OCI-LY1 (cell line): ENCODE measurements around the gene SIN3A.

Experiments used
- H2AFZ ChIP-seq: fragments of 200-600 bp; sonication (generic), shearing (Covaris generic); 2 replicates; pipeline ENCODE4 v1.6.0; 2014; ENCODE audit warnings: antibody characterized with exemption, mild to moderate bottlenecking, low read length
- H3F3A ChIP-seq: fragments of 200-600 bp; sonication (generic), shearing (Covaris generic); 2 replicates; pipeline ENCODE4 v1.6.0; 2014; ENCODE audit warnings: mild to moderate bottlenecking, antibody characterized with exemption, low read length, moderate library complexity; ENCODE audit not compliant: insufficient read depth
- H3K27ac ChIP-seq: fragments of 200-600 bp; sonication (generic); 2 replicates; pipeline ENCODE4 v1.5.1; 2014; ENCODE audit warnings: low read length, mixed run types, mild to moderate bottlenecking, low read depth; ENCODE audit not compliant: poor library complexity, severe bottlenecking
- H3K27me3 ChIP-seq: fragments of 200-600 bp; sonication (generic); 2 replicates; pipeline ENCODE4 v1.6.0; 2014; ENCODE audit warnings: antibody characterized with exemption, mild to moderate bottlenecking, low read length, moderate library complexity; ENCODE audit not compliant: insufficient read depth
- H3K36me3 ChIP-seq: fragments of 200-600 bp; sonication (generic); 2 replicates; pipeline ENCODE4 v1.6.1; 2014; ENCODE audit warnings: mild to moderate bottlenecking, antibody characterized with exemption, low read length, moderate library complexity, mixed read lengths; ENCODE audit not compliant: insufficient read depth
- H3K4me1 ChIP-seq: fragments of 200-600 bp; sonication (generic); 2 replicates; pipeline ENCODE4 v1.5.1; 2014; ENCODE audit warnings: mild to moderate bottlenecking, low read length, moderate library complexity; ENCODE audit not compliant: insufficient read depth, severe bottlenecking
- H3K4me2 ChIP-seq: fragments of 200-600 bp; sonication (generic), shearing (Covaris generic); 2 replicates; pipeline ENCODE4 v1.6.1; 2014; ENCODE audit warnings: low read length
- H3K4me3 ChIP-seq: fragments of 200-600 bp; sonication (generic); 2 replicates; pipeline ENCODE4 v1.5.1; 2014; ENCODE audit warnings: low read length, low read depth, mild to moderate bottlenecking, mixed read lengths; ENCODE audit not compliant: poor library complexity, severe bottlenecking
- H3K79me2 ChIP-seq: fragments of 200-600 bp; shearing (Covaris generic); 2 replicates; pipeline ENCODE4 v1.6.1; 2016; ENCODE audit warnings: mixed run types, low read length, mixed read lengths; ENCODE audit not compliant: insufficient read depth
- H3K9ac ChIP-seq: fragments of 200-600 bp; sonication (generic), shearing (Covaris generic); 2 replicates; pipeline ENCODE4 v1.6.1; 2014; ENCODE audit warnings: mild to moderate bottlenecking, low read length, mixed read lengths
- H3K9me2 ChIP-seq: fragments of 200-600 bp; sonication (generic), shearing (Covaris generic); 2 replicates; pipeline ENCODE4 v1.6.1; 2014; ENCODE audit warnings: low read depth, mild to moderate bottlenecking, low read length, mixed read lengths
- H3K9me3 ChIP-seq: fragments of 200-600 bp; shearing (Covaris generic); 2 replicates; pipeline ENCODE4 v1.6.1; 2014; ENCODE audit warnings: low read length, mixed read lengths
- H4K20me1 ChIP-seq: fragments of 200-600 bp; sonication (generic), shearing (Covaris generic); 2 replicates; pipeline ENCODE4 v1.6.0; 2016; ENCODE audit warnings: mild to moderate bottlenecking, low read length; ENCODE audit not compliant: insufficient read depth
- EZH2 ChIP-seq: fragments of 200-600 bp; sonication (generic), shearing (Covaris generic); IDR thresholded peaks from 2 replicates; pipeline ENCODE4 v1.8.0; 2017; ENCODE audit warnings: borderline replicate concordance, mixed run types, mild to moderate bottlenecking, antibody characterized with exemption, low read length, moderate library complexity, mixed read lengths
- TF ChIP-seq, protein P1 (sequence below): fragments of 200-600 bp; sonication (generic), shearing (Covaris generic); IDR thresholded peaks from 2 replicates; pipeline ENCODE4 v1.5.1; 2017; ENCODE audit warnings: mild to moderate bottlenecking, antibody characterized with exemption, low read length, moderate library complexity, mixed read lengths

Gene SIN3A

GRCh38 chr15:75360391-75360790 is 91.1 kb downstream of the SIN3A start:
- no peaks in the 10 kb centered on the region for H3K79me2 ChIP-seq
- peaks cover 8% of the 10 kb centered on the region; the same call in 1 of the 2 replicates for H3K36me3 ChIP-seq

GRCh38 chr15:75359537-75360250 is 91.8 kb downstream of the SIN3A start:
- Histone ChIP-seq H3K4me3 (no peak overlapping the region), H4K20me1 (no peaks in the 10 kb centered on the region), H3K36me3 (peaks cover 12% of the 10 kb centered on the region), H3K4me1 (no peaks in the 10 kb centered on the region), H3F3A (no peaks in the 10 kb centered on the region), H3K27me3 (no peaks in the 10 kb centered on the region), H3K27ac (no peak overlapping the region), H3K79me2 (no peaks in the 10 kb centered on the region), H3K4me2 (no peak overlapping the region), H2AFZ (no peak overlapping the region), H3K9me2 (no peaks in the 10 kb centered on the region), H3K9ac (no peak overlapping the region), H3K9me3 (no peaks in the 10 kb centered on the region)
- TF ChIP-seq, protein P1, sequence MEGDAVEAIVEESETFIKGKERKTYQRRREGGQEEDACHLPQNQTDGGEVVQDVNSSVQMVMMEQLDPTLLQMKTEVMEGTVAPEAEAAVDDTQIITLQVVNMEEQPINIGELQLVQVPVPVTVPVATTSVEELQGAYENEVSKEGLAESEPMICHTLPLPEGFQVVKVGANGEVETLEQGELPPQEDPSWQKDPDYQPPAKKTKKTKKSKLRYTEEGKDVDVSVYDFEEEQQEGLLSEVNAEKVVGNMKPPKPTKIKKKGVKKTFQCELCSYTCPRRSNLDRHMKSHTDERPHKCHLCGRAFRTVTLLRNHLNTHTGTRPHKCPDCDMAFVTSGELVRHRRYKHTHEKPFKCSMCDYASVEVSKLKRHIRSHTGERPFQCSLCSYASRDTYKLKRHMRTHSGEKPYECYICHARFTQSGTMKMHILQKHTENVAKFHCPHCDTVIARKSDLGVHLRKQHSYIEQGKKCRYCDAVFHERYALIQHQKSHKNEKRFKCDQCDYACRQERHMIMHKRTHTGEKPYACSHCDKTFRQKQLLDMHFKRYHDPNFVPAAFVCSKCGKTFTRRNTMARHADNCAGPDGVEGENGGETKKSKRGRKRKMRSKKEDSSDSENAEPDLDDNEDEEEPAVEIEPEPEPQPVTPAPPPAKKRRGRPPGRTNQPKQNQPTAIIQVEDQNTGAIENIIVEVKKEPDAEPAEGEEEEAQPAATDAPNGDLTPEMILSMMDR: no peak
- no peak for TF ChIP-seq EZH2

More at GRCh38 chr15:75360391-75360790, 91.1 kb downstream of the SIN3A start:
- Histone ChIP-seq H3K4me1 (no peaks in the 10 kb centered on the region), H4K20me1 (no peaks in the 10 kb centered on the region), H3K9ac (no peak overlapping the region), H3K9me3 (no peaks in the 10 kb centered on the region), H3F3A (no peaks in the 10 kb centered on the region), H3K9me2 (no peaks in the 10 kb centered on the region), H3K27me3 (no peaks in the 10 kb centered on the region), H3K4me3 (no peak overlapping the region), H2AFZ (no peak overlapping the region), H3K4me2 (no peak overlapping the region), H3K27ac (no peak overlapping the region)
- no peak for TF ChIP-seq EZH2
- TF ChIP-seq, protein P1: no peak

DNA sequence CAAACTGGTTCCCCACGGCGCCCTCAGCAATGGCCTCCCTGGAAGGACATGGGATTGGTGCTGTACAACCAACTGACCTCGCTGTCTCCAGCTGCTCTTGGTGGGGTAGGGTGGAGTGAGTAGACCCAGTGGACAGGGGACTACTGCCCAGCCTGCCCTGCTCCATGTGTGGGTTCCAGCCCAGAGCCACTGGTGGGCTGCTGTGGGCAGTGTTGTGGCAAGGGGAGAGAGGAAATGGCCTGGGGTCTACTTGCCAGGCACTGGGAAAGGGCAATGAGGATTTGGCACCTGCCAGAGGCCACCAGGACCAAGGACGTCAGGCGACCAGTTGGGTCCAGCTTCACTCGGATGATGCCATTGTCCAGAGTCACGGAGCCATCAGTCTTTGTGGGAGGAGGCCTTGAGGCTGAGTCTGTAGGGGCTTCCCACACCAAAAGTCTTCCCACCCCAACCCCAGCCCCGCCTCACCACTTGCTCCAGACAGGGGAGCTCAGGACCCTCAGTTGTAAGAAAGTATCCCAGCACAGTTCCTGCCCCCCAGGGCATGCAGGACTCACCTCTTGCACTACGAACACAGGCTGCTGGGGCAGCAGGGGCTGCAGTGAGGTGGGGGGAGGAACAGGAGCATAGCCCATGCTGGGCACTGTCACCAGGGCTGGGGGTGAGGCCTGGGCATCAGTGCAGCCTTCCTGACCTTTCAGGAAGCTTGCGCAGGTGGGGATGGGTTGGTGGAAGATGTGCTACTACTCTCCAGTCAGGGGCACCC is 92.5 kb downstream of the SIN3A start:
- Histone ChIP-seq H3K79me2 (no peaks in the 10 kb centered on the region), H3K27me3 (no peaks in the 10 kb centered on the region), H3K9me3 (no peaks in the 10 kb centered on the region), H3K27ac (no peak overlapping the region), H3K36me3 (peaks cover 19% of the 10 kb centered on the region), H3K4me1 (no peaks in the 10 kb centered on the region), H3K9me2 (no peaks in the 10 kb centered on the region), H3F3A (no peaks in the 10 kb centered on the region), H3K4me2 (no peak overlapping the region), H3K9ac (no peak overlapping the region), H3K4me3 (no peak overlapping the region), H4K20me1 (no peaks in the 10 kb centered on the region), H2AFZ (no peak overlapping the region)
- TF ChIP-seq, protein P1: no peak
- TF ChIP-seq EZH2: no peak
